Measurements from ENCODE around the gene ATXN1.
"Not testable (repeated sequence)": the region's sequence is repeated elsewhere in the genome, so short reads cannot be mapped to it uniquely, and the experiment has no call there.

The ATXN1 gene

DNA sequence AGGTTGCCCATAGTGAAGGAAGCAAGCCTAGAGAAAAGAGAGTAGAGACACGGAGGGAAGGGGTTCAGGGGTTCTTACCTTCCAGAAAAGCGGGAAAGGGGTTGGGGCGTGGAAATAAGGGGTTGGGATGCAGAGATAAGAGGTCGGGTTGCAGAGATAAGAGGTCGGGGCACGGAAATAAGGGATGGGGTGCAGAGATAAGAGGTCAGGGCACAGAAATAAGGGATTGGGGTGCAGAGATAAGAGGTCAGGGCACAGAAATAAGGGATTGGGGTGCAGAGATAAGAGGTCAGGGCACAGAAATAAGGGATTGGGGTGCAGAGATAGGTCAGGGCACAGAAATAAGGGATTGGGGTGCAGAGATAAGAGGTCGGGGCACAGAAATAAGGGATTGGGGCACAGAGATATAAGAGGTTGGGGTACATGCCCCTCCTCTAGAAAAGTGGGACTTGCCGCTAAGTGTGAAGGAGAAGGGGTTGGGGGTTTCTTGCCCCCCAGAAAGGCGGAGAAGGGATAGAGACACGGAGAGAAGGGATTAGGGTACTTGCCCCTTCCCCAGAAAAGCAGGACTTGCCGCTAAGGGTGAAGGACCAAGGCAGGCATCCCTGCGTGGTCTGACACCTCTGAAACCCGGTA lies 497.7 kb downstream of the ATXN1 start:
- not testable (repeated sequence) for DNase-seq

DNA sequence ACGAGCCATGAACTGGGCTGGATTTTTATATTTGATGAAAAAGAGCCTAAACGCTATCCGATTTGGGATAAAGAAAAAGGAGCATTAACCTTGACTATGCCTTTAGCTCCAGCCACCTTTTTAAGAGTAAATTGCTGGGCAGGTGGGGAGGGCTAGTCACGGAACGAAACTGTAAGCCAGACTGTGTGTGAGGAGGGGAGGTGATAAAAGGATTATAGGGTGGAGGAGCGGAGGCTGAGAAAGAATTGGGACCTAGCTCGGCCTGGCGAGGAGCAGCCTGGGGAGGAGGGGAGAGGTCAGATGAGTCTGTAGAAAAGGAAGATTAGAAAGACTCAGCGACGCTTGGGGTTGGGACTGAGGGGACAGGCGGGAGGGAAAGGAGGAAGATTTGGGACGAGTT lies 498.5 kb downstream of the ATXN1 start:
- DNase-seq = not testable (repeated sequence)

GRCh38 chr6:16260602-16261001 lies 500.7 kb downstream of the ATXN1 start:
- not testable (repeated sequence) for DNase-seq

DNA sequence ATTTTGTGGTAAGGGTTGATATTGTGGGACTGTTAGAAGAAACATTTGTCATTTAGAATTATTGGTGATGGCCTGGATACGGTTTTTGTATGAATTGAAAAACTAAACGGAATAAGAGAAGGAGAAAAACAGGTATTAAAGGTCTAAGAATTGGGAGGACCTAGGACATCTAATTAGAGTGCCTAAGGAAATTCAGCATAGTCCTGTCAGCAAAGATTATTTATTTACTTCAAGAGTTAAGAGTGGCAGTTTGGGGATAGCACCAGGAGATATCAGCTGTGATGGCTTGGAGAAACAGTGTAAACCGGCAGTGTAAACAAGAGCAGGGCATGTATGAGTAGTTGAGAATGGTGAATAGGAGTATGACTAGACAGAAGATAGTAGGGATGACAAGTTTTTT lies 501.7 kb downstream of the ATXN1 start:
- not testable (repeated sequence) for DNase-seq

- no peak for DNase-seq
Measured at GRCh38 chr6:16258709-16259075, 502.6 kb downstream of the ATXN1 start.

DNA sequence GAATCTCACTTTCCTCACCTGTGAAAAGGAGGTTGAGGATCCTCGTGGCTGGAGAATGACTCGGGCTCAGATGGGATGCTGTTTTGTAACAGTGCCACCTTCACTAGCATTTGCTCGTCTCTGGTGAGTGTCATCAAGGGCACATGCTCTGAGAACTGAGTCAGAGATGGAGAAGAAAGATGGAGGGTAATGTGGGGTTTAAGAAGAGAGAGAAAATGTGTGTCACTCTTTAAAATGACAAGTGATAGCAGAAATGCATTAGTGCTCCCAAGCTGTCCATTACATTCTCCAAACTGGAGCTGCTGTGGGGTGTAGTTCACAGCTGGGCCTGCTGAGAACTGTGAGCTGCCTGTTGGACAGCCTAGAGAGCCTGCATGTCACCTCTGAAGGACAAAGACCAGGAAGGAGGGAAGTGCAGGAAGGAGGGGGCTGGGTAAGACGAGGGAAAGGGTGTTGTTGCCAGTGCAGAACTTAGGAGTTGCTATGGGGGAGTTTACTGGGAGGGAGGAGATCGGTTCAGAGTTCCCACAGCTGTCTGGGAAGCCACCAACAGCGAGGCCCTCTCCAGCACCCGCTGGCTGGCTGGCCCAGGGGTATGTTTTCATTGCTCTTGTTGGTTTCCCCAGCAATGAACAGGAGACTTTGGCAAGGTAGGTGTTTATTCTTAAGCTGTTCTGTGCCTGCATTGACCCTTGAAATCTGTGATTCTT lies 503.1 kb downstream of the ATXN1 start:
- no peak for DNase-seq

DNA sequence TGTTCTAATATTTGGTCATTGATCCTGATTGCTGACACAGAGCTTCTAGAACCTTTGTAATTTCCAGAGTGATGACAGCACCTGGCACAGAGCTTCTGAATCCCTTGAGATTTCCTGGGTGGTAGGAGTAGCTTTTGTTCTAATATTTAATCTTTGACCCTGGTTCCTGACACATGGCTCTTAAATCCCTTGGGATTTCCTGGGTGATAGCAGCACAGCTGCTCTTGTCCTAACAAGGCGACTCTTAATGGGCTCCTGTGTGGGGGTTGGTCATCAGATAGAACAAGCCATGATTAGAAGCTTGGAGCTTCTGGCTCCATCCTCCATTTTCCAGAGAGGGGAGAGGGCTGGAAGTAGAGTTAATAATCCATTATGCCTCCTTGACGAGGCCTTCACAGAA lies 504.5 kb downstream of the ATXN1 start:
- DNase-seq = no peak

DNA sequence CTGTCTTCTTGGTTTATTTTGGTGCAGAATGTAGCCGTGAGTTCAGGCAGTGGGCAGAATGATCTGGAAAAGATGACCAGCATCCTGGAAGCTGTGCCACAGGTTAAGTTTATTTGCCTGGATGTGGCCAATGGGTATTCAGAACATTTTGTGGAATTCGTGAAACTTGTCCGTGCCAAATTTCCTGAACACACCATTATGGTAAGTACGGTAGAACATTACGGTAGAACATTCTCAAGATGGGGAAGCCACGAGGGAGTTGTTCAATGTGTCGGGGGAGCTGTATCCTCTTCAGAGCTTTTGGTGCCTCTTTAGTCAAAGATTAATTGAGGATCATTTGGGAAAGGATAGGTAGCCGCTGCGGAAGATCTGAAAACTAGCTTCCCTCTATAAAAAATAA lies 506.7 kb downstream of the ATXN1 start:
- no peak for DNase-seq

DNA sequence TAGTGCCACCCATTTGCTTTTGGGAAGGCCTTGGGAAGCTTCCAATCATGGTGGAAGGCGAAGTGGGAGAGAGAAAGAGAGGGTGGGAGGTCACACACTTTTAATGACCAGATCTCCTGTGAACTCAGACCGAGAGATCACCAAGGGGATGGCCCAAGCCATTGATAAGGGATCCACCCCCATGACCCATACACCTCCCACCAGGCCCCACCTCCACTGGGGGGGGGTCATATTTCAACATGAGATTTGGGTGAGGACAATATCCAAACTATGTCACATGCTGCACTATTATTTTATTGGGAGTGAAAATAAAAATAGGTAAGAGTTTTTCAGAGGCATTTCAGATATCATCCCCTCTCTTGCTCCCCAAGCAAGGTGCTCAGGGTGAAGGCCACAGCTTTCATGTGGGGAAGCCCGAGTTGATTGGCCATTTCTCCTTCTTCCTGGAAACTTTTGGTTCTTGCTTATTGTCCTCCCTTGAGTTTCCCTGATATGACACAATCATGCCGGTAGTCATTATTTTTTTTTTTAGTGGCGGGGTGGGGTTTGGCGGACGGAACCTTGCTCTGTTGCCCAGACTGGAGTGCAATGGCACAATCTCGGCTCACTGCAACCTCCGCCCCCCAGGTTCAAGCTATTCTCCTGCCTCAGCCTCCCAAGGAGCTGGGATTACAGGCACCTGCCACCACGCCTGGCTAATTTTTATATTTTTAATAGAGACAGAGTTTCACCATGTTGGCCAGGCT lies 507.7 kb downstream of the ATXN1 start:
- DNase-seq = no peak

DNA sequence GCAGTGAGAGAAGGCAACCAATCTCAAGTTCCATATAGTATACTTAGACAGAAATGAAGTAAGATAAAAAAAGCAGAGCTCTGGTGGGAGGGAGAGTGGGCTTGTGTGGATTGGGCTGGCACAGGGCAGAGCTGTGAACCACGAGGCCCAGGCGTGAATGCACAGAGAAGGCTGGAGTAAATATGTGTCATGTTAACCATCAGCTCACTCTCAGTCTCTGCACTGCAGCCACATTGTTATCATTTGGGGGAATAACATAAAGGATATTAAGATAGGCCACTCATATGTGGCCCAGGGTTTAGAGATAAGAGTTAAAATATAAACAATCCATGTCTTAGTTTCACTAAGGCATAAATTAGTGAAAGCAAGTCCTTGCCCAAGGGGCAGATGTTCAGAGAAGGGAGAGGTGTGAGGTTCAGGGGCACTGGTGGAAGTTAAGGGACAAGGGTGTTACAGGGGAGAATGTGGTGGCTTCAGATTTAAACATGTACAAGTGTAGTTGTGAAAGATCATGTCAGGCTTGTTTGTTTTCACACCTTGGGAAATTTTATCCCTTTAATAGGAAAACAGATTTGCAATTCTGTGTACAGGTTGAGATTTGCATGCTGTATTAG lies 508.5 kb downstream of the ATXN1 start:
- no peak for DNase-seq

DNA sequence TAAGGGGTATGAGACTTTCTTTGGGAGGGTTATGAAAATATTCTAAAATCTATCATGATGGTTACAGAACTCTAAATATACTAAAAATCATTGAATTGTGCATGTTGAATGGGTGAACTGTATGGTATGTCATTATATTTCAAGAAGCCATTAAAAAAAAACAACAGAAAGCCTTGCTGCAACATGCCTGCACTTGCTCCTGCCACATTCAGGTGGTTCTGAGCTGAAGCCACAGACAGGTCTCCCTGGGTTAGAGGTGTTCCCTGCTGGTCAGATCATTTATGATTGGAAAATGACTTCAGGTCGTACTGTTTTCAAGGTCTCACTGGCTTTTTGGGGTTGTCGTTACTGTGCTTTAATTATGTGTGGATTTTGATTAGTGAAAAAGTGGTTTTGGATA lies 509.6 kb downstream of the ATXN1 start:
- DNase-seq = no peak

GRCh38 chr6:16249971-16250370 lies 511.3 kb downstream of the ATXN1 start:
- no peak for DNase-seq
